NCI-H2196 (cell line): ENCODE data around the gene WDR64.
A peak's percentile ranks its signal among the peaks of the same experiment; 100 is the strongest.

Experiments
- DNase-seq: peaks from one replicate; lab custom pipeline; 2025; ENCODE audit not compliant: unreplicated experiment; lab: John Stamatoyannopoulos, UW

WDR64 gene

DNA sequence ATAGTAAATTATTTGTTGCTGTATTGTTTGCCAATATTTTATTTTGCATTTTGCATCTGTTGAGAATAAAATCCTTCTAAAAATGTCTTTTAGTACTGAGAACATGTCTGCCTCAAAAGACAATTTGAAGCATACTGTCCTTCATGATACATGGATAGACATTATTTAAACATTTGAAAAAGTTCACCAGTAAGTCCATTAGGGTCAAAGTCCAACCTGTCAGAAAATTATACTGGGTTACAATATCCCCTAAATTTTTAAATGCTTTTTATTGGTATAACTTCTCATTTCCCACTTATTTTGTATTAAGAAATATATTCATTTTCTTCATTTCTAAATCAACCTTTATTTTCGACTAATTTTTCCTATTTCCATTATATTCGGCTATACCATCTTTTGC lies 21.2 kb upstream of the WDR64 start:
- DNase-seq = no peak

DNA sequence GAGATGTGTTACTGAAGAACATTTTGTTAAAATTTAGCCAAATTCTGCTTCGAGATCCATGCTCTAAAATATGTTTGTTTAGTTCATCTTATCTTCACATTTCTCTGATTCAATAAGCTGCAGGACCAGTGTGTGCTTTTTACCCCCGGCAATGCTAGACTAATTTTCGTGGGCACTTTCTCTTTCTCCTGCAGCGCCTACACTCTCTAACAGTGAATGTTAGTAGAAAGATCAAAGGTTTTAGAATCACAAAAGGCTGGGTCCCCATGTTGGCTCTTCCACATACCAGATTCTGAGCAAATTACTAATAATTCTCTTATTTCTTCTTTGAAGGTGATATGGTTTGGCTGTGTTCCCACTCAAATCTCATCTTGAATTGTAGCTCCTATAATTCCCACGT lies 20.4 kb upstream of the WDR64 start:
- no peak for DNase-seq

DNA sequence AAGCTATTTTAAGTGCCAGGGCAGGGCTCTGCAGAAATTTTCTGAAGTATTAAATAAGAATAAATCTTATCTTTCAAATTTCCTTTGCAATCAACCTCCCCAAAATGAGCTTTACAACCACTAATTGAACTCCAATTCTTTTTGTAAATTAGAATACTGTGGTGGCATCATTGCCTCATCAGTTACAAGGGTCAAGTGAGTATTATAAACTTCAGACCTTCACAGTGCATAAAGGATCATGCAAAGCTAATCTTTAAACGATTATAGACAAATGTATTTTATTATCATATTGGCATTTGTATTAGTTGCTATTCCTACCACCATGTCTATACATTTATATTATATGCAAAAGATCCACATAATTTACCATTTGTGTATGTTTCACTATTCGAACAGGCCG lies 19.1 kb upstream of the WDR64 start:
- DNase-seq = no peak

DNA sequence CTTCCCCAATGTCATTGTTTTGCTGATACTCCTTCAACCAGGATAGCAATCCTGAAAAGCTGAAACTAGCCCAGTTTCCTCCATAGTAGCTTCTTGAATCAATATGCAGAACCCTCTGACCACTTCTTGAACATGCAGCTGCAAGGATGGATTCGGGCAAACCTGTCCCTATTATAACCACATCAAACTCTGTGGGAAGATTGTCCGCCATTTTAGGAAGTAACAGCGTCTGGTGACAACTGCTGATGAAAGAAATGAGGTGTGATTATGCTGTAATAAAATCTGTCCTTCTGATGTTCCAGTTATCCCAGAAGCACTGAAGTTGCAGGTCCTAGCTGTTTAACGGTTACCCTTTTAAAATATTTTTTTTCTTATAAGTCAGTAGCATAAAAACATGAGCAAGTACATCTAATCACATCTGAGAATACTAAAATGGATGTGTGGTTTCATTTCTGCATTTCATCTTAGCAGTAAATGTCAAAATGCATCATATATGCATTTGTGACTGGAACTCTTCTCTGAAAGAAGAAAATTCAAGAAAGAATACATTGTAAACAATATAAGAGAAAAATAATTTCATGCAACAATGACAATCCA lies 16.4 kb upstream of the WDR64 start:
- no peak for DNase-seq

DNA sequence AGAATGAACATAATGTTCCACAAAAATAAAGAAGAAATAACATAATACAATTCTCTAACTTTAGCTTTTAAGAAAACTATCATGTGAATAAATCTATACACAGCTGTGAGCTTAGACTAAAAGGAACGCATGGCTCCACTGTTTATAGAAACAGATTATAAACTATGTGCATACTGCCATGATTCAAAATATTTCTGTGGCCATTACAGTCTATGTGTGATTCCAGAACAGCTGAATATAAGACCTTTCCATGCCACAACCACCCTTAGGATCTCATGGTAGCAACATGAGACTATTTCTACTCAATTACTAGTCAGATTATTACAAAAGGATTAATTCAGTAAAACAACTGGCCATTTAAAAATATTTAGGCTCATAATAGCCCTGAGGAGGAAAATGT lies 15.8 kb upstream of the WDR64 start:
- no peak for DNase-seq

DNA sequence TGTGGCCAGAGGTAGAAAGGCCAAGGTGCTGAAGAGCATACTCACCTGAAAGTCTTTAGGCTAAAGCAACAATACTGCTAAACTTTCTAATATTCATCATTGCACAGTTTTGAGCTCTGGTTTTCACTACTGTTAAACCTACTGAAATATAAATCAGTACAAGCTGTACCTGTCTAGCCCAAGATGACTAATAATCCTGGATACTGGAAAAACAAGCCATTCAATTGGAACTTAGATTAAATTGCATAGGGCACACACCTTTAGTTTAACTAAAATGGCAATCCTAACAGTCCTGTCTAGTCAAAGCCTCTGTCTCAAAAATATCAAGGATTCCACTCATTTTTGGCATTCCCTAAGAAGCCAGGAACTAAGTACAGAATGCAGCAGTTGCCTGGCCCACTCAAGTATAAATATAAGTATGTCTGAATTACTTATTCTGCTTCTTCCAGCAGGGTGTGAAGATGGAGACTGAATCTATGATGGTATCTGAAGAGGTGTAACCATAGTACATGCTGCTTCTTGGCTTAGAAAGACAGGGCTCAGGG lies 15.0 kb upstream of the WDR64 start:
- DNase-seq = no peak

DNA sequence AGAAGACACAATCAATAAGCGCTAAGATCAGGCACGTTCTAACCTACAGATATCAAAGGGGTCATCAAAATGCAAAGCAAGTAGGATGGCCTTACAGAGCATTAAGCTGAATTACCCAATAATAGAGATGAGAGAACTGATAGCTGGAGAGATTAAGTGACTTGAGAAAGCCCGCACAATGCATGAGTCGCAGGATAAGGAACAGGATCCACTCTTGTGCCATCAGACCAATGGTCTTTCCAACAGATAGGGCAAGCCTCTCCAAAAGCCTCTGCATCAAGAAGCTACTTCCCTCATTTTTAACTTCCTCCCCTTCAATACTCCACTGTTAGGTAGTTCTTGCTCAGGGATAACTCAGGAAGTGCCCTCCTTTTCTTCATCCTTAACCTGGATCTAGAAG lies 14.5 kb upstream of the WDR64 start:
- no peak for DNase-seq

DNA sequence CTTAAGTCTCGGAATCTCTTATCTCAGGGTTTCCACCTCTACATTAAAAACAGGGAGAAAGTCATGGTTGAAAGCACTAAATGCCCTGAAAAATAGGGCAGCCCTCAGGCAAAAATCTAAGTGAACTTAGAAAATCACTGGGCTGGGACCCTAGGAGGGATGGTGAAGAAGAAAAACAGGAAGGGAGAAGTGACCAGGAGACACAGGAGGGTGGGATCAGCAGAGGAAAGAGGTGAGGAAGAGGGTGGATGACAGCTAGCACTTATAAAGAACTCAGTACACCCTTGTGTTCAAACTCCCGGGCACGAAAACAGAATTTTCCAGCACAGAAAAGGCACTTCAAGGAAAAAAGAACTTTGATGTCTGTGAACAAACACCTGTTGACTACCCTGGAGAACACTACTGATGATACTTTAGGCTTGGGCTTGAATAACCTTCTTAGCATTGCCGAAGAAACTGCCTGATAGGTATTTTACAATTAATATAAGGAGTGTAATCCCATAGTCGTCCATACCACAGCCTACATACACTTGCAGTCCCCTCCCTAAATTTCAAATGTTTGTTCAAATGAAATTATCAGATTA lies 13.9 kb upstream of the WDR64 start:
- no peak for DNase-seq

DNA sequence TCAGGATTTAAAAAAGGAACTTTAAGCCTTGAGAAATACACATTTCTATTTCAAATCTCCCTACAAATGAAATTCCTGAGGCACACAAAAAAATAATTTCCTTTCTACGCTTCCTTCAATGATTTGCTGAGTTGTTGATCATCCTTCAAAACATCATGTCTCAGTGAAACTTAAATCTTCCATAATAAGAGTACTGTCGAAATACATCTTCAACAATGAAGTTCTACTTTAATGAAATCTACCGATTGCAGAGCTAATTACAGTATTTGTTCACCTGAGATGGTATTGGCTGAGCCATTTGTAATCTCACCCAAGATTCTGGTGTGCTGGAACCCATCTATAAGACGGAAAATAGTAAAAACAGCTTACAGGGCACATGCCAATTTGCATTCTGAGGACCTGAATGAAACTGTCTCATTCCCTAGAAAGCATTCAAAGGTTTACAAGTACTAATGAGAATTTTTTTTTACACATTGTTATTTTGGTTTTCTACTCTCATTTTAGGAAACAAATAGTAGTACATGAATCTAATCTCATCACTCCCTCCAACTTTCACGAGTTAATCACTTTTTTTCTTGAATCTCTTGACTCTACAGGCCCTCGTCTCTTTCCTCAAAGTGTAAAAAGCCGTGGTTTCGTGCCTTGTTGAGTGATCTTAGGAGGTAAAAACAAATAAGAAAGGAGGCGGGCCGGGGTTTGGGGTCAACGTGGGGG lies 13.0 kb upstream of the WDR64 start:
- DNase-seq = no peak

DNA sequence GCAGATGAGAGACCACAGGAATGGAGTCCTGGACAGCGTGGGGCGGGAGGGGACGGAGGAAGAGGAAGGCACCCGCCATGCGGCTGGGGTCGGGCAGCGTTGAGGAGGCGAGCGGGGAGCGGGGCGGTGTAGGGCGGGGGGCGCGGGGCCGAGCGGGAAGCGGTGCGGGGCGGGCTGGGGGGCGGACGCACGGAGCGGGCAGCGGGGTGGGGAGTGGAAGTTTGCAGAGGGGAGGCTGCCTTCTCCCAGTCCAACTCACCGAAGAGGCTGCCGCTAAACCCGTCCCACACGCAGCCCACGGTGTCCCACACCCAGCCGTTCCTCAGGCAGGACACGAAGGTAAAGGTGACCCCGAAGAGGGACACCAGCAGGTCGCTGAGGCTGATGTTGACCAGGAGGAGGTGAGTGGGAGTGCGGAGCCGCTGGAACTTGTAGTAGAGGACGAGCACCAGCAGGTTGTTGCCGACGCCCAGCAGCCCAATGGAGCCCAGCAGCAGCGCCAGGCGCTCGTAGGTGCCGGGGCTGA lies 12.4 kb upstream of the WDR64 start:
- DNase-seq = no peak

DNA sequence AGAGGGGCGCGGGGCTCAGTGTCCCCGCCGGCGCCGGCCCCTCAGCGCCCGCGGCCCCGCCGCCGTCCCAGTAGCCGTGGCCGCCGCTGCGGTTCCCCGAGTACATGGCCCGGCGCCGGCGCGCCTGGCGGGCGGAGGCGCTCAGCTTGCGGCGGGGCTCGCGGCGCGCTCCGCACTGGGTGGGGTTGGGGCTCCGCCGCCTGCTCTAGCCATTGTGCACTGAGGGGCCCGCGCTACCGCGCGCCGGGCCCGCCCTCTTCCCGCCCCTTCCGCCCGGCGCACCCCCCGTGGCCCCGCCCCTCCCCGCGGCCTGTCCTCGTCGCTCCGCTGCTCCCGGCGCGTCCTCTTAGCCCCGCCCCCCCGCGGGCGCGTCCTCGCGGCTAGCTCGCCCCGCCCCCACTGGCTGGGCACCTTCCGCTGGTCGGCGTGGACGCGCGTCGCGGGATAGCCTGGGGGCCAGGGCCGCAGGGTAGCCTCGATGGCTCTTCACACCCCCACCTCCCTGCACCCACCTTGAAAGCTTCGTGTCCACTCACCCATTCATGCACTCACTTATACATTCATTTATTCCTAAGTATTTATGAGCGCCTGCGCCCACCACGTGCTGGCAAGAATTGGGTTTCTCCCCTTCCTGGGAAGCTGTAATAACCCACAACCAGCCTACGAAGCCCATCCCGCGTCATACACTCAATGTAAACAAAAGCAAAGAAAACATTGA lies 11.8 kb upstream of the WDR64 start, which contains the start of the genes CHML and OPN3:
Gene CHML, minus strand, starts transcription at position 221 of the 718 bp plus-strand sequence. CDS start 4,603 bp downstream, outside the sequence.
Gene OPN3, minus strand, starts transcription at position 221 of the 718 bp plus-strand sequence. Its CDS starts 115 bp downstream, at position 106.
- peak; percentile 87 for DNase-seq

DNA sequence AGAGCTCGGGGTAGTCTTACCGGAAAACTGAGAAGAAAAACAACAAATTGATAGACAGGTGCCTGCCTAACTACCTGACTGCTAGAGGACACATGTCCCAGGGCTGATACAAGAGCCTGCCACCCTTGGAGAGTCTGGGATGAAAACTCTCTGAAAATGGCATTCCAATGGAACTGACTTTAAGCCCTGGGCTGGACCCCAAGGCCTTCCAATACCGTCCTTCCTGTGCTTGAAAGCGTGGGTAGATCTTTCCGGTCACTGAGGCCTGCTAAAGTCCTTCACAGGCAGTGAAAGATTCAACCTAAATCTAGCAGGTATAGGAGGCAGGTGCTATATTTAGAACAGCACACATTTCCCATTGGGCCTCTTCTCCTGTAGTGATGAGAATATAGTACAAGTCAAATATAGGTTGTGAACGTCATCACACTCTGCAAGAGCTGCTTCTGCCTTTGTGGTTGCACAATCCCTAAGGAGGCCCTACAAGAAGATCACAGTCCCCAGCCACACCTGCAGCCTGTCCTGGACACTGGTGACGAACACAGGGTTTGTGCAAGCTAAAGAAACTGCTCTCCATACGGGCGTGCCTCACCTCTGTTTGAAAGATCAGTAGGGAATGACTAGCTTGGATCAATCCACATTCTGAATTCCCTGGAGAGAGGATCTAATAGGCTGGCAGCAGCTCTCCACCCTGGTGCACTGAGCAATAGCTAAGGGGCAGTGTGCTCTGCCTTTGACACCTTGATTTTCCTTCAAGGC lies 11.0 kb upstream of the WDR64 start:
- no peak for DNase-seq

DNA sequence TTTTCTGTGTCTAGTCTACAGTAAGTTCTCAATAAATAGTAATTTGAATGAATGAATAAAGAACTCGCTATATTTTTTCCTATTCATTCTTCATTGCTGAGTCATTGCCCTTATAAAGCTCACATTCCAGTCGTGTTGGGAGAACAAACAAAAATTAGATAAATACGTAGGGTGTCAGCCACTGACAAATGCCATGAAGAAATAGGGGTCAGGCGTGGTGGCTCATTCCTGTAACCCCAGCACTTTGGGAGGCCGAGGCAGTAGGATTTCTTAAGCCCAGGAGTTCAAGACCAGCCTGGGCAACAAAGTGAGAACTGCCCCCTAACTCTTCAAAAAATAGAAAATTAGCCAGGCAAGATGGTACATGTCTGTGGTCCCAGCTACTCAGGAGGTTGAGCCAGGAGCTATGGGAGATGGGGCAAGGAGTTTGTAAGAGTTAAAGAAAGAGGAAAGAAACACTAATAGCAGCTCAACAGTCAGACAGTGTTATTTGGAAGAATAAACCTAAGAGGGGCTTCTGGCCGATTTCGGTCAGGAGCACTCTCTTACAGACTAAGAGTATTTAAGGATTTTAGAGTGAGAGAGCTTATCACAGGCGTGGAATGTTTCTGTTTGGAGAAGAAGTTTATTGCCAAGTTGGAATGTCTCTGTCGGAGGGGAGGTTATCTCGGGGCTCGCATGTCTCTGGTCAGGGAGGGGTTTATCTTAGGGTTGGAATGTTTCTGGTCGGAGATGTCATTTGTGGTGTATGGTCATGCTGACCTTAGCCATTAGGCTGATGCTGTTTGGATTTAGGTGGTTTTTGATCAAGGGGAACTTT lies 10.1 kb upstream of the WDR64 start:
- no peak for DNase-seq

DNA sequence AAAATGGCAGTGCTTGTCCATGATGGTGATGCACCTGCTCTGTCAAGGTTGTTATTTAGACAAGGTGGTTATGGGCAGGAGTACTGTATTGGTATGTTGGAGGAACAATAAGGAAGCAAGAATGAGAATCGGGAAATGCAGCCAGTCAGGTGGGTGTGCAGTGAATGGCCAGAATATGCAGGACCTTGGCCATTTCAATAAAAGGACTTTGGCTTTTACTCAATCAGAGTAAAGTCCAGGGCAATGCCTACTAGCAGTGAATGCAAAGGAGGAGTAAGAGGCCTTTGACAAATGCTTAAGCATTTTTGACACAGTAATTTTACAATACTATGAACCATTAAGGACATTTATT lies 9.5 kb upstream of the WDR64 start:
- DNase-seq = no peak

DNA sequence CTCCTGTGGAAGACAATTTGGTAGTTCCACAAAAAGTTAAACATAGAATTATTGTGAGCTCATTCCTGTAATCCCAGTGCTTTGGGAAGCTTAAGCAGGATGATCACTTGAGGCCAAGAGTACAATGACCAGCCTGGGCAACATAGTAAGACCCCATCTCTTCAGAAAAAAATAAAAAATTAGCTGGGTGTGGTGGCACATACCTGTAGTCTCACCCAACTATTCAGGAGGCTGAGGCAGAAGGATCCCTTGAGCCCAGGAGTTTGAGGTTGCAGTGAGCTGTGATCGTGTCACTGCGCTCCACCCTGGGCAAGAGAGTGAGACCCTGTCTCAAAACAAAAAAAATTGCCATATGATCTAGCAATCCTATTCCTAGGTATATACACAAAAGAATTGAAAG lies 7.8 kb upstream of the WDR64 start:
- no peak for DNase-seq

DNA sequence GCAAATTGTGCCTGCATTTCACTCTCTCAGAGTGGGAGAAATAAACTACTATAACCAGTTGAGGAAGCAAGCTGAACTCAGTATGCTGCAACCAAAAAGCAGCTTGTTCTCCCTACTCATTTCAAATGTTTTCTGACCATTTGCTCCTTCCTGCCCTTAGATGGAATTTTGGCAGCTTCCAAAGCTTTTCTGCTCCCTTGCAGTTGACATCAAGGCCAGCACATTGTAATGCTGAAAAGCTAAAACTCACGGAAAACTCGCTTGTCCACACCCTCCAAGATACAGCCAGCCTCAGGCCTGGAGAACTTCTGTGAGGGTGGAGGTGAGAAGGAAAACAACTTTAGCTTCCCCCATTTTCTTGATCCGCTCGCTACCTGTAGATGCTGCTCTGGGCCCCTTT lies 6.9 kb upstream of the WDR64 start:
- no peak for DNase-seq

DNA sequence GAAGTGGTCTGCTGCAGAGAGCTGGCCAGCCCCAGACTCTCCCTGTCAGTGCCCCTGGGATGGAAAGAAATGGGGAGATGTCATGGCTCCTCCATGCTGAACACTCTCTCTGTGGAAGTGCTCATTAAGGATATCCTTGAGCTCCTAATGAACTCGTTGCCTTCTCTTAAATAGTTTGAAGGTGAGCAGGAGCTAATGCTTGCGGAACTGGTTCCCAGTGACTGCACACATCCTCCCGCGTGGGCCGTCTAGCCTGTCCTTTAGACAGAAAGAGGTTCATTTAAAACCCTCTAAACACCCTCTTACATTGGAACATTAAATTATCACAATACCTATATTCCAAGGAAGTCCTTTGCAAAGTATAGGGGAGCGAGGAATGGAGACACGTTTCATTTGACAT lies 5.9 kb upstream of the WDR64 start:
- DNase-seq = no peak

DNA sequence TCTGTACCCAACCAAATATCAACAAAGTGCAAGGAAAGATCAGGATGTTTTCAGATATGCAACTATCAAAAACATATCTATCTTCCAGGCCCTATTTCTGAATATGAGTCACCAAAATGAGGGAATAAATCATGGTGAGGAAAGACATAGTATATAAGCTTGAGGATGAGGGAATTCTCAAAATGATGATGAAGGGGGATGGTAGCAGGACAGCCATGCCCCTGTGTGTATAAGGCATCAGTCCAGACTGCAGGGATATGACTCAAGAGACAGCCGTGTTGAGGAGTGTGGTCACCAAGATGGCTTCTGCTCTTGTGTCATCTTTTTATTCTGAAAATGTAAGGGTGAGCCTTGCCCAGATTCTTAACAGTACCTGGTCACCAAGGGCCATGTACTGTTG lies 4.4 kb upstream of the WDR64 start:
- DNase-seq = no peak

DNA sequence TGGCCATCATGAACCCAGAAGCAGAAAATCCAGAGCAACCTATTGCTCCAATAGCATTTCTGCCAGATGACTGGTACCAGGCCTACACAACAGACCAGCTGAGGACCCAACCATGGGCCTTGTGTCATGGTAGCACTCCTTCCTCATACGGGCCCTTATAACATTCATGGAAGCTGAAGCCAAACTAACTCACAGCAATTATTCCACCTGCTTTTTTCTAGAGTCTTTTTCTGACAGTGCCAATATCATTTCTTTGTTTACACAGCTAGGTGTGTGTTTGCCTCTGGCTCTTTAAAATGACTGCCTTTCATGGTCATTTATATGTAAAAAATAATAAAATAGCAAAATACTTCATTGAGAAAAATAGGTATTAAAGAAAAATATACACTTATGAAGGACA lies 3.9 kb upstream of the WDR64 start:
- no peak for DNase-seq

DNA sequence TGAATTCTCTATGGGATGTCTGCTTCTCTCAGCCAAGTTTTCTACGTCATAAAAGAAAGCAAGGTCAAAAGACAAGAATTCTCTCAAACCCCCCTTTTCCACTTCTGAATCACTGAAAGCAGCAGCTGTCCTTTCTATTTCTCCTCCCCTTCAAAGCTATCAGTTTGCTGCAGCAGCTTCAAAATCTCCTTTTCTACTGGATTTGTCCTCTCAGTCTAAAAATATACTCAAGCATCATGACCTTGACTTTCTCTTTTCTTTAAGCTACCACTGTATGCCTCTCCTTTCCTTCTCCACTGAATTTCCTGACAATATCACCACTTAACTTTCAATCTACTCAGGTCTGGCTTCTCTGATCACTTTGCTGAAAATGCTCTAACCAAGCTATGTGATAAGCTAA lies 1.9 kb downstream of the WDR64 start:
- no peak for DNase-seq
